Measurements from ENCODE around the gene OR6K6. TPM values are rescaled to one million over a fixed set of nuclear protein-coding genes. Genes with fewer than 3 reads are reported as not detected.

Gene OR6K6
- polyA plus RNA-seq, 1 donor = not detected

- no peak for DNase-seq
Measured at GRCh38 chr1:158801396-158801795, 46.9 kb downstream of the OR6K6 start.

DNA sequence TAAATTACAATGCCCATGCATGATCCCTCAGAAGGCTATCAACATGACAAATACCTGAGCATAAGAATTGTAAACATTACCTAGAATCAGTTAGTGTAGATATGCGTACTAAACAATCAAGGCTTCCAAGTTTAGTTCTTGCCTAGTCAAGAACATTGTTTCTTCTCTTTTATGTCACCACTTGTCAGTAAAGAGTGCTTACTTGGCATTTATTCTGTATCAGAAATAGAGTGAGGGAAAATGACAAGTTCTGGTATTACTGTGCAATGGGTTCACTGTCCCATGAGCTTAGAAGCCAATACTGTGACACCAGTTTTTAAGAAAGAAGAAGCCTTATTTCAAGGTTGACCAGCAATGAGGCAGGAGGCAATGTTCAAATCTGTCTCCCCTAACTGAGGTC is 49.2 kb downstream of the OR6K6 start:
- no peak for DNase-seq

Other genes with a start within 250 kb of the OR6K6 start
- gene OR6Y1, start 200.3 kb upstream of the OR6K6 start, polyA plus RNA-seq (ENCODE audit: insufficient read length) = 0.15 TPM
- not detected for gene OR6P1, start 184.1 kb upstream of the OR6K6 start, polyA plus RNA-seq (ENCODE audit: insufficient read length)
- not detected for gene OR10X1, start 174.8 kb upstream of the OR6K6 start, polyA plus RNA-seq (ENCODE audit: insufficient read length)
- gene OR10Z1, start 149.5 kb upstream of the OR6K6 start, polyA plus RNA-seq (ENCODE audit: insufficient read length) = 0.05 TPM
- 0.90 TPM for gene SPTA1, start 68.0 kb upstream of the OR6K6 start, polyA plus RNA-seq (ENCODE audit: insufficient read length)
- not detected for gene OR6K2, start 54.1 kb upstream of the OR6K6 start, polyA plus RNA-seq (ENCODE audit: insufficient read length)
- 0.10 TPM for gene OR6K3, start 34.0 kb upstream of the OR6K6 start, polyA plus RNA-seq (ENCODE audit: insufficient read length)
- not detected for gene OR6N1, start 17.5 kb downstream of the OR6K6 start, polyA plus RNA-seq (ENCODE audit: insufficient read length)
- not detected for gene OR6N2, start 26.5 kb downstream of the OR6K6 start, polyA plus RNA-seq (ENCODE audit: insufficient read length)
- 2.5 TPM for gene MNDA, start 76.6 kb downstream of the OR6K6 start, polyA plus RNA-seq (ENCODE audit: insufficient read length)
- 0.15 TPM for gene PYHIN1, start 176.8 kb downstream of the OR6K6 start, polyA plus RNA-seq (ENCODE audit: insufficient read length)

All from left kidney (tissue), 2 donors.